Right renal pelvis (tissue), 4 donors: ENCODE results near the gene RPP25. TPM values are rescaled to one million over a fixed set of nuclear protein-coding genes. Genes with fewer than 3 reads are reported as not detected.

Experiments
- DNase-seq, 4 donors: peaks; one replicate each; pipeline ENCODE4 v3.0.0-alpha.2; 2013; ENCODE audit warnings: low read depth in 4 of 4, low spot score in 3 of 4, missing footprints in 1 of 4
- polyA plus RNA-seq, 4 donors: library from polyadenylated mRNA; unstranded; fragments of 120-200 nt; gene quantifications; one replicate each; pipeline ENCODE4 v1.2.1, GENCODE V29; 2013; ENCODE audit not compliant: insufficient read length in 4 of 4

RPP25 gene, protein sequence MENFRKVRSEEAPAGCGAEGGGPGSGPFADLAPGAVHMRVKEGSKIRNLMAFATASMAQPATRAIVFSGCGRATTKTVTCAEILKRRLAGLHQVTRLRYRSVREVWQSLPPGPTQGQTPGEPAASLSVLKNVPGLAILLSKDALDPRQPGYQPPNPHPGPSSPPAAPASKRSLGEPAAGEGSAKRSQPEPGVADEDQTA
- 1 to 10 TPM; 2.5 to 3.0 (median 2.7) TPM for polyA plus RNA-seq

DNA sequence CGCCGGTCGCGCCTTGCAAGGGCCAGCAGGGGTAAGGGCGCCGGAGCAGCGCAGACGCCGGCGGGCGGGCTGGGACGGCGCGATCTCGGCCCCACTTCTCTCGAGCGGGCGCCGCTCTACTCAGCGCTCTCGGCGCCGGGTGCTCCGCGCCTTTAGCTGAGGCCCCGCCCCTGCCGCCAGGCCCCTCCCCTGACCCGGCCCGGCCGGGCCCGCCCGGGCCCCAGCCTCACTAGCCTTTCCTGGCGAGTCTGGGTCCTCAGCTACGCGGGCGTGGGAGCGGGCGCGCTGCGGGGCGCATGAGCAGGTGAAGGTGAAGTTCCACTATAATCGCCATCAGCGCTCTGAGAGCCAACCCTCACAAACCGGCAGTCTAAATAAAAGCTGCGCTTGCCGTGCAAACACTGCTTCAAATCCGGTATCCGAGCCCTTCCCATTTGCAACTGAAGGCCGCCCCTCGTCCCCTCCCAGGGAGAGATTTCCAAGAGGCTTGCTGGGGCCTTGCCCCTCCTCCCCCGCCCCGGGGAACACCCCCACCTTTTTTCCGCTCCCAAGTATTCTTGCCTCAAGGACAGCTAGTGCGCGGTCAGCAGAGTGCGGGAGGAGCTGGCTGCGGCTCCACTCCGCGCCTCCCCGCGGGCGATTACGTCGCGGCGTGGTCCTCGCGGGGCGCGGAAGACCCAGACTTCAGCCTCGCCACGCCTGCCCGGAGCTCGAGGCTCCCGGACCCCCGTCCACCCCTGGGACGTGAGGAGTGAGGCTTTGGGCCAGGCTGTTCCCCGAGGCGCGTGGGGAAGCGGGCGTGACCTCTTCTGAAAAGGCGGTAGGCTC lies at the start of gene RPP25:
Gene RPP25 (minus strand): TSS at position 125 of the 828 bp plus-strand sequence. CDS start 189 bp downstream, outside the sequence.
- no peak for DNase-seq

DNA sequence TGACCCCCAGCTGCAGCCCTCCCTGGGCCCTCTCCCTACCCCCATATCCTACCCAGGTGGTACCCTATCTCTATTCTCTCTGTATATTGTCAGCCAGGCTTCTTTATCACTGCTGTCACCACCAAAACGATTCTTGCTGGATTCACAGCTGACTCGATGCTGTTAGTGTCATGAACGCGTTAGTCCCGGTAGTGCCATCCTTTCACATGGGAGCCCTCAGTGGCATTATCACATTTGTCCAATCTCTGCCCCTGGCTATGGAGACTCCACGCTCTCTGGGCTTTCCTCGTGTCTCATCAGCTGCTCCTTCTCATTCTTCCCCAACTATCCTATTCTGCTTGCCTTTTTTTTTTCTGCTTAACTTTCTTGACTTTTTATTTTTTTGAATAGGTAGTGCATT lies 45.8 kb upstream of the RPP25 start:
- no peak for DNase-seq

- DNase-seq, result no peak
These were observed 44.7 kb upstream of the RPP25 start for GRCh38 chr15:75001310-75001709.

DNA sequence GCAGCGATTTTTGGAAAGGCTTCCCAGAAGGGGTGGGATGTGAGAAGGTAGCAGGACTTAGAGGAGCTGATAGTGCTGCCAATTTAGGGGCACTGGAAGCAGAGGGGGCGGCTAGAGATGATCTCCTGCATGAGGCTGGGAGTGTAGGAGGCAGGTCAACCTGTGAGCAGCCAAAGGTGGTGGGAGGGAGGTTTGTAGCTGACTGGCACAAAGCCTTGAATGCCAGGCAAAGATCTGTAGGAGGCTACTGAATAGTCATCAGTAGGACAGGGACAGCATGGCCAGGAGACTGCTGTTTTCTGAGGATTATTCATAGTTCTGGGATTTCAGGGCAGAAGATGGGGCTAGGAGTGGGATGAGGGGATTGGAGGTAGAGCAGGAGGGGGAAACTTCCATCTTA lies 41.0 kb upstream of the RPP25 start:
- DNase-seq, result no peak

DNA sequence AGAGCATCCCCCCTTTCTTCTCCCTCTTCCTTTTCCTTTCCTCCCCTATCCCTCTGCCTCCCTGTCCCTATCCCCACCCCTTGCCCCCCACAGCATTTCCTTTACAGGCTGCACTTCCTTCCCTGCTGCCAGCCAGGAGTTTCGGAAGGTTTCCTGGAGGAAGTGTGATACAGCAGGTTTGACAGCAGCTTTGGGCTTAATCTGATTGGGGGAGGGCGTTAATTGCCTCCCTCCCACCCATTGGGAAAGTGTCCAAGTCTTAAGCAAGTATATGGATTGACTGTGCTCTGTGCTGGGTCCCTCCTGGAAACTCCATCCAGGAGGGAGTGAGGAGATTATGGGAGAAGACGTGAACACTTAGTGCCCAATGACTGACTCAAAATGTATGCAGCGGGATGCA lies 40.6 kb upstream of the RPP25 start:
- DNase-seq, result no peak

GRCh38 chr15:74995779-74996765 lies 39.5 kb upstream of the RPP25 start:
- peak in 2 of 4 donors; percentile 13 to 18 for DNase-seq

DNA sequence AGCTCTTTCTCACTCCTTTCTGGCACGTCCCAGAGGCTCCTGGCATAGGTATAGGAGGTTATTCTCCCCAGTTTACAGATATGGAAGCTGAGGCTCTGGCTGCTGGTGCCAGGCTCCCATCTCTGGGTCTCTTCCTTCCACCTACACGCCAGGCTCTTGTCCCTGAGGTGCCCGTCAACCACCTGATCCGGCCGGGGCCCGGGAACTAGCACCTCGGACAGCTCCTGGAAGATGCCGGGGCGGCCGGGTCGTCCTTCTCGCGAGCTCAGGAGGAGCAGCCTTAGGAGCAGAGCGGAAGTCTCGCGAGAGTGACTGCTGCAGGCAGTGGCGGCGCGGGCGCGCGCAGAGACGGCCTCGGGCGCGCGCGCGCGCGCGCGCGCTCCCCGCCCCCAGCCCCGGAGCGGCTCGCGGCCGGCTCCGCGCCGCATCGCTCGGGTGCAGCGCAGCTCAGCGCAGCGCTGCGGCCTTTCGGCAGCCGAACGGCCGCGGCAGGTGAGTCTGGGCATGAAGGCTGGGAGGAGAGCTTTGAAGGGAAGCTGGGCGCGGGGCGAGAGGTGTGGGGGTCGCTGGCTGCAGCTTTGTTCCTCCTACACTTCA lies 38.7 kb upstream of the RPP25 start, which contains the start of gene SCAMP5:
Gene SCAMP5 (plus strand): TSS at position 382 of the 597 bp plus-strand sequence. CDS start 16,277 bp downstream, outside the sequence.
- peak; percentile 86 to 92 (median 88) for DNase-seq

GRCh38 chr15:74994685-74995084 lies 38.1 kb upstream of the RPP25 start:
- no peak for DNase-seq

GRCh38 chr15:74994236-74994635 lies 37.7 kb upstream of the RPP25 start:
- no peak for DNase-seq

DNA sequence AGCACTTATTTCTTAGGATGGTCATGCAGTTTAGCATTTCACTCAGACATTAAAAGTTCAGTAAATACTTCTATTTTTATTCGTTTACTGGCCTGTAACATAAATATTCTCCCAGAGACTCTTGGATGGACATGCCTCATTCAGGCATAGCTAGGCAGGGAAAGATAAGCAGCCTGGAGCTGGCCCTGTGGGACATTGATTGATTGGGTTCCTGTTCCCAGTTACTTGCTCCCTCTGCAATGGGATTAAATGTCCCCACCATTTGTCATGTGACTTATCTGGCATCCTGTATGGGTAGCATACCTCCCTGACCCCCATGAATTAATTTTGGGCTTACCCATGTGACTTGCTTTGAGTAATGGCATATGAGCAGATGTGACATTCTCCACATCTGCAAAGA lies 36.0 kb upstream of the RPP25 start:
- no peak for DNase-seq

- DNase-seq, result no peak
These were observed 33.0 kb upstream of the RPP25 start for GRCh38 chr15:74989527-74989926.

GRCh38 chr15:74988007-74988800 lies 31.6 kb upstream of the RPP25 start:
- no peak for DNase-seq

DNA sequence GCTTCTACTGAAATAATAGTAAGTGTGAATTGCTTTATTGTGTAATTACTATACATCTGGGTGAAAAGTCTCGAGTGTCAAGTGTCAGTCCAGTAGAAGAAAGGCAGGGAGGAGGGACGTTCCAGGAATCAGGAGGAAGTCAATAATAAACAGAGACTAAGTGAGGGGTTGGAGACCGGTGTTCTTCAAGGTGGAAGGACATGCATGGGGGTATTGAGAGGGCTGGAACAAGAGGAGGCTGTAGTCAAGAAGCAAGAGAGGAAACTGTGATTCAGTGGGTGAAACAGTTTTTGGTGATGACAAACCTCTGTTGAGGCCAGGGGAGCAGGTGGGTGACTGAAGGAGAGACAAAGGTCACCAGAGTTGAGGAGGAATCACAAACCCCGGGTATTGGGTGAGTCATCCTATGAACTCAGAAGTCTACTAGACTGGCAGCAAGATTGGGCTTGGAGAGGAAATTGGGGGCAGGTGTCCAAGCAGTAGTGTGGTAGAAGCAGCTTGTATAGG lies 27.2 kb upstream of the RPP25 start:
- DNase-seq, result no peak

DNA sequence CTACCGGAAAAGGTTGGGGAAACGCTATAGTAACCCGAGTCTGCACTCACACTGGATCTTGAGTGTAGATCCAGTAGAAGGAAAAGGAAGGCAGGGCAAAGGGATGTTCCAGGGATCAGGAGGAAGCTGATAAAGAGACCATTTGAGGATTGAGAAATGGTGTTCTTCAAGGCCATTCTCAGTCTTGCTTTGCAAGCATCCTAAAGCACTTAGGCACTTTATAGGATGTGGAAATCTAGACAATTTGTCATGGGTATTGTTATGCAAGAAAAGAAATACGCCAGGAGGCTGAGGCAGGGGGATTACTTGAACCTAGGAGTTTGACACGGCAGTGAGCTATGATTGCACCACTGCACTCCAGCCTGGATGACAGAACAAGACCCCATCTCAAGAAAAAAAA lies 25.6 kb upstream of the RPP25 start:
- DNase-seq, result no peak

DNA sequence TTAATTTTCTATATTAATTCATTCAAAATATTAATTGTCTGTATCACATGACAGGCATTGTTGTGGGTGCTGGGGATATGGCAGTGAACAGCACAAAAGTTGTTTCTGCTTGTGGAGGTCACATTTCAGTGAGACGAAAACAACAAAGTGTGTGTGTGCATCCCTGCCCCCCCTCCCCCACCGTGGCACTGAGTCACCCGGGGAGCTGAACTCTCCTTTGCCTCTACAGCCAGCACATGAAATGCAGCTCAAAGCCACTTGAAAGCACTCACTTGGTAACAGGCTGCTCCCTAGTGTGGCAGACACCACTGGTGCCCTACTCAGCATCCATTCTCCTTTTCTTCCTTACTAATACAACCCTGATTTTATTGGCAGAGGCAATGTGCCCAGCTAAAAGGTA lies 21.9 kb upstream of the RPP25 start:
- DNase-seq, result no peak

- DNase-seq, result no peak
These were observed 21.5 kb upstream of the RPP25 start for GRCh38 chr15:74978077-74978476.

DNA sequence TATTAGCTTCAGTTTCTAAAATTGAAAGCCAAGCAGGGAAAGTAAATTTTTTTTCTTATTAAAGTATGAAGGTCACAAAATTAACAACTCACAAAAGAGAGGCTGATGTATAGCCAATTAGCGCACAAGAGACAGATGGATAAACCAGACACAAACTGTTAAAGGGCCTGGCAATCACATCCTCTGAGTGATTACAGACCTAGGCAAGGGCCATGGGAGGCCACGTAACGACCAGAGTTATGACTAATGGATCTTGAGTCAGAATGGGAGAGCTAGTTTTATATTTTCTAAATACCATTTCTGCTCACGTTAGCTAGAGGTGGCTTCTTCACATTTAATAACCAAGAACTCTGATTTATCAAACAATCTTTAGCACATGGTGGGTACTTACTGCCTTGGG lies 21.0 kb upstream of the RPP25 start:
- DNase-seq, result no peak

DNA sequence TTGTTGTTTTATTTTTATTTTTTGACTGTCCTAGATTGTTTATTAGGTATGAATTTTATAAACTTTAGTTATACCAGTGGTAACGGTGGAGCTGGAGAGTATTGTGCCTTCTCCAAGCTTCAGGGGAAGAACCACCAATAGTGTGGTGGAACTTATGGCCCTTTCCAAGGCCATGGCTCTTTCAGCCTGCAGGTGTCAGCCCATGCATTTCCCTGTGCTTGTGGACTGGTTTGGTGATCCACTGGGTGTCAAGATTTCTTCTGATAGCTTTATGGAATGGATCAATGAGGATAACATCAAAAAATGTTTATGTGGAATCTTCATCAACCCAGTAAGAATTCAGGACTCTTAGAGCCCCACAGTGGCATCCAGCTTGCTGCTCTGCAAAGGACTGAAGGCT lies 19.6 kb upstream of the RPP25 start:
- DNase-seq, result no peak

DNA sequence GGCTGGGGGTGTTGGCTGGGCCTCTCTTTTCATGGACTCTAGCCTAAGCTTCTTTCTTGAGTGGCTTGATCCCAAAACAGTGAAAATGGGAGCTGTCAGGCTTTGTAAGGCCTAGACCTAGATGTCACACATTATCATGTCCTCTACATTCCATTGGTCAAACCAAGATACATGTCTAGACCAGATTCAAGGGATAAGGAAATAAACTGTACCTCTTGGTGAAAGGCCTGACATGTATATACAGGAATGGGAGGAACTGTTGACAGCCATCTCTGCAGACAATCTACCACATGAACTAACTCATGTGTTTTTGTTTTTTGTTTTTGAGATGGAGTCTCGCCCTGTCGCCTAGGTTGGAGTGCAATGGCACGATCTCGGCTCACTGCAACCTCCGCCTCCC lies 11.1 kb upstream of the RPP25 start:
- no peak for DNase-seq
